ENCODE measurements around the gene MEIOB.

MEIOB gene

DNA sequence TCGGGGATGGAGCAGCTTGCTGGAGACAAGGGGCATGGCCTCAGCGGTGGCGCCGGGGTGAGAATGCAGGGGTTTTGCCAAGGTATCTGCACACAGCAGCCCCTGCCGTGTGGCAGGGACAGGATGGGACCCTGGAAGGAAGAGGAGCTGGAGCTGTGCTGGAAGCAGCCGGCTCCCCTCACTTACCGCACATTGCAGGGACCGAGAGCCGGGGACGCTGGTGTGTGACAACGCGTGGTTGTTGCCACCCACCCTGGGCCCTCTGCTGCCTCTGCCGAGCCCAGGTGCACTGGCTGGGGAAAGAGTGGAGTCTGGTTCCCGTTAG lies 86.2 kb downstream of the MEIOB start:
- no peak for DNase-seq

DNA sequence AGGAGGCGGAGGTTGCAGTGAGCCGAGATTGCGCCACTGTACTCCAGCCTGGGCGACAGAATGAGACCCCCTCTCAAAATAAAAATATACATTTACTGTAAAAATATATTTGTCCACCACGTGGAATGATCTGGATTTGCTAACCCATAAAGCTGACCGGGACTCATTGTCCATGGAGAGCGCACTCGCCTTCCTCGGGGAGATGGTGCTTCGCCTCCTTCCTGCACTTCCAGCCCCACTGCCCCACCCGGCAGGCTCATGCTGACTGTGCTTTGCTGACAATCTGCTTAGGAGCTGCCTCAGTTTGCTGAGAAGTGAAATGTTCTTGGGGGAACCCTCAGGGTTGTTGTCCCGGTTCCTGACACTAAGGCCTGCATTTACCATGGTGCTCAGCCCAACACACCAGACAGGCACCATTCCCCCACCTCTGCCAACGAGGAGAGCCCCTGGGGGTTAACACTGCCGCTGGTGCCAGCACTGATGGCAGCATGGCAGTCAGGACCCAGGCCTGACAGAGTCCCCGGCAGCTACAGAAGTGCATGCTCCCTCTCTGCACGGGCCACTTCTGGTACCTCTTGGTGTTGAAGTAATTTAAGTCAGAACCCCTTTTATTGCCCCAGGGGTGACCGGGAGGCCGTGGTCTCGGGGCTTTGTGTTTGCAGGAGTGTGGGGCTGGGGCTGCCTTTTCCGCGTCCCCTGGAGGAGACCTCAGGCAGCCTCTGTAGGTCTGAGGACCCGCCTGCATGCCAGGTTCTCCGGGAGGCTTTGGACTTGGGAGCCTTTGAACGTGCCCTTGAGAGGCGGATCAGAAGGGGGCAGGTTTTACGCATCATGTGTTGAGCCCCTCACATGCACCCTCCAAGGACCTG lies 86.8 kb downstream of the MEIOB start:
- DNase-seq = no peak
